ENCODE results near the gene ZNF460. TPM values are rescaled to one million over a fixed set of nuclear protein-coding genes. Genes with fewer than 3 reads are reported as not detected.
"Not testable (repeated sequence)": the region's sequence is repeated elsewhere in the genome, so short reads cannot be mapped to it uniquely, and the experiment has no call there.

The ZNF460 gene
- total RNA-seq, 2 experiments from 2014 or later: 46.1 to 50.9 TPM

- POLR2A ChIA-PET, CTCF ChIA-PET: not testable (repeated sequence)
Observed at GRCh38 chr19:57278481-57278880, 1.8 kb upstream of the ZNF460 start.

- POLR2A ChIA-PET: interaction anchor here (0.6 to 1.3 kb wide), 2 partner anchors 68 to 107 kb away, joined by 3 to 4 read pairs; no protein-coding TSS in a partner anchor
Observed at GRCh38 chr19:57279418-57280164, 694 bp upstream of the ZNF460 start.

GRCh38 chr19:57280962-57281400 is 696 bp downstream of the ZNF460 start:
- POLR2A ChIA-PET: no interaction called here
- CTCF ChIA-PET: no interaction called here

More at GRCh38 chr19:57279418-57280164, 694 bp upstream of the ZNF460 start:
- CTCF ChIA-PET: no interaction called here

GRCh38 chr19:57282011-57282643 is 1.8 kb downstream of the ZNF460 start:
- ChIA-PET CTCF (interaction anchor here (0.7 kb wide), 1 partner anchor 403 kb away, joined by 4 read pairs; no protein-coding TSS in a partner anchor), POLR2A (interaction anchor here (0.6 kb wide), 2 partner anchors 110 to 453 kb away, joined by 3 to 5 read pairs; no protein-coding TSS in a partner anchor)

GRCh38 chr19:57288373-57288772 is 8.1 kb downstream of the ZNF460 start:
- ChIA-PET POLR2A (no interaction called here), CTCF (no interaction called here)

GRCh38 chr19:57290970-57291369 is 10.7 kb downstream of the ZNF460 start:
- ChIA-PET POLR2A (no interaction called here), CTCF (no interaction called here)

- ChIA-PET CTCF (no interaction called here), POLR2A (no interaction called here)
Observed at GRCh38 chr19:57292547-57292946, 12.3 kb downstream of the ZNF460 start.

GRCh38 chr19:57293719-57294118 is 13.4 kb downstream of the ZNF460 start:
- POLR2A ChIA-PET: interaction anchor here (1.2 kb wide), 1 partner anchor 8 kb away, joined by 3 read pairs; no protein-coding TSS in a partner anchor
- CTCF ChIA-PET: no interaction called here

- CTCF ChIA-PET: no interaction called here
- POLR2A ChIA-PET: interaction anchor here (0.9 kb wide), 1 partner anchor 9 kb away, joined by 3 read pairs; no protein-coding TSS in a partner anchor
Observed at GRCh38 chr19:57302020-57302465, 21.8 kb downstream of the ZNF460 start.

- POLR2A ChIA-PET: no interaction called here
- CTCF ChIA-PET: no interaction called here
Observed at GRCh38 chr19:57302727-57303401, 22.6 kb downstream of the ZNF460 start.

- CTCF ChIA-PET: no interaction called here
- POLR2A ChIA-PET: no interaction called here
Observed at GRCh38 chr19:57305056-57305455, 24.8 kb downstream of the ZNF460 start.

- CTCF ChIA-PET: no interaction called here
- POLR2A ChIA-PET: no interaction called here
Observed at GRCh38 chr19:57308514-57308913, 28.2 kb downstream of the ZNF460 start.

GRCh38 chr19:57310792-57311191 is 30.5 kb downstream of the ZNF460 start:
- ChIA-PET CTCF (interaction anchor here (0.6 kb wide), 1 partner anchor 88 kb away, joined by 3 read pairs; no protein-coding TSS in a partner anchor), POLR2A (no interaction called here)

- POLR2A ChIA-PET: no interaction called here
- CTCF ChIA-PET: no interaction called here
Observed at GRCh38 chr19:57314146-57314545, 33.9 kb downstream of the ZNF460 start.

GRCh38 chr19:57317503-57317902 is 37.2 kb downstream of the ZNF460 start:
- ChIA-PET CTCF (interaction anchor here (0.6 kb wide), 1 partner anchor 67 kb away, joined by 3 read pairs; no protein-coding TSS in a partner anchor), POLR2A (interaction anchor here (0.7 kb wide), 1 partner anchor 41 kb away, joined by 9 read pairs; no protein-coding TSS in a partner anchor)

GRCh38 chr19:57319869-57320179 is 39.5 kb downstream of the ZNF460 start:
- CTCF ChIA-PET: interaction anchor here (0.6 kb wide), 1 partner anchor 47 kb away, joined by 5 read pairs; no protein-coding TSS in a partner anchor
- POLR2A ChIA-PET: no interaction called here

- CTCF ChIA-PET: no interaction called here
Observed at GRCh38 chr19:57320180-57321084, 40.1 kb downstream of the ZNF460 start, which contains the start of gene ZNF543. Gene ZNF543 (plus strand): TSS chr19:57320472. CDS start chr19:57320854, 382 bp downstream.

GRCh38 chr19:57321116-57321515 is 40.8 kb downstream of the ZNF460 start:
- CTCF ChIA-PET: no interaction called here
- POLR2A ChIA-PET: interaction anchor here (0.8 kb wide), 1 partner anchor 80 kb away, joined by 3 read pairs; no protein-coding TSS in a partner anchor

More at GRCh38 chr19:57320180-57321084, 40.1 kb downstream of the ZNF460 start, which contains the start of gene ZNF543:
- POLR2A ChIA-PET: interaction anchor here (0.8 kb wide), 1 partner anchor 79 kb away, joined by 3 read pairs; no protein-coding TSS in a partner anchor

GRCh38 chr19:57321751-57322150 is 41.5 kb downstream of the ZNF460 start:
- POLR2A ChIA-PET: no interaction called here
- CTCF ChIA-PET: no interaction called here
